Measurements from ENCODE around the gene KPNA6.

DNA sequence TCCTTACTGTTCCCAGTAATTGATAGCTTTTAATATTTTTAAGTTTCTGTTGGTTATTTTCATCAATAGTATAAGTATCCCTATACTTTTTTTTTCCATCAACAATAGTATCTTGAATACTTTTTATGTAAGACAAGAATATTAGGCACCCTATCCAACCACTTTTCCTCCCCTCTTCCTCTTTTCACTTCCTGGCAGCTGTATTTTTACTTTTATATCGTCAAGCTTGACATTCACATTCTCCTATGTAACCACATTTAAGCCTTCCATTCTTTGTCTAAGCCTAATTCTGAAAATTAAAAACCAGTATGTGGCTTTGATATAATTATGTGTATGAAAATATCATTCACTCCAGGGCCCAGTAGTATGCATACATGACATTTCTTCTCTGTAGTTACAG, 25.8 kb upstream of the KPNA6 start:
- TF ChIP-seq, protein P1, sequence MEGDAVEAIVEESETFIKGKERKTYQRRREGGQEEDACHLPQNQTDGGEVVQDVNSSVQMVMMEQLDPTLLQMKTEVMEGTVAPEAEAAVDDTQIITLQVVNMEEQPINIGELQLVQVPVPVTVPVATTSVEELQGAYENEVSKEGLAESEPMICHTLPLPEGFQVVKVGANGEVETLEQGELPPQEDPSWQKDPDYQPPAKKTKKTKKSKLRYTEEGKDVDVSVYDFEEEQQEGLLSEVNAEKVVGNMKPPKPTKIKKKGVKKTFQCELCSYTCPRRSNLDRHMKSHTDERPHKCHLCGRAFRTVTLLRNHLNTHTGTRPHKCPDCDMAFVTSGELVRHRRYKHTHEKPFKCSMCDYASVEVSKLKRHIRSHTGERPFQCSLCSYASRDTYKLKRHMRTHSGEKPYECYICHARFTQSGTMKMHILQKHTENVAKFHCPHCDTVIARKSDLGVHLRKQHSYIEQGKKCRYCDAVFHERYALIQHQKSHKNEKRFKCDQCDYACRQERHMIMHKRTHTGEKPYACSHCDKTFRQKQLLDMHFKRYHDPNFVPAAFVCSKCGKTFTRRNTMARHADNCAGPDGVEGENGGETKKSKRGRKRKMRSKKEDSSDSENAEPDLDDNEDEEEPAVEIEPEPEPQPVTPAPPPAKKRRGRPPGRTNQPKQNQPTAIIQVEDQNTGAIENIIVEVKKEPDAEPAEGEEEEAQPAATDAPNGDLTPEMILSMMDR (conservative IDR thresholded peaks at IDR 0.05; ENCODE audit: low read length), result no peak
- TF ChIP-seq EZH2phosphoT487 (IDR thresholded peaks at IDR 0.05; ENCODE audit: borderline replicate concordance, low read depth, low read length), result no peak
